Measurements from ENCODE around the gene ATPAF1. TPM values are rescaled to one million over a fixed set of nuclear protein-coding genes. Genes with fewer than 3 reads are reported as not detected.
"Not testable (repeated sequence)": the region's sequence is repeated elsewhere in the genome, so short reads cannot be mapped to it uniquely, and the experiment has no call there.

The ATPAF1 gene
- total RNA-seq, 1 donor from 2014 or later: 24.5 TPM

- ATAC-seq (ENCODE audit: low read depth): no peak
- CTCF ChIA-PET: no interaction called here
- H3K27me3 Mint-ChIP-seq: no peaks in the 10 kb centered on the region
- no peak overlapping the region for H3K4me3 Mint-ChIP-seq
- POLR2A ChIA-PET: interaction anchor here (0.7 kb wide), 1 partner anchor 51 kb away, joined by 7 read pairs; no protein-coding TSS in a partner anchor
- DNase-seq: no peak
- intact Hi-C loops (cut with micrococcal nuclease): no loop called here
- H3K27ac Mint-ChIP-seq: no peak overlapping the region
- no peaks in the 10 kb centered on the region for H3K4me1 Mint-ChIP-seq
- peaks cover 71% of the 10 kb centered on the region for H3K36me3 Mint-ChIP-seq (ENCODE audit: low read depth)
- H3K9me3 Mint-ChIP-seq: peaks cover 9% of the 10 kb centered on the region
- TF ChIP-seq, protein P1, sequence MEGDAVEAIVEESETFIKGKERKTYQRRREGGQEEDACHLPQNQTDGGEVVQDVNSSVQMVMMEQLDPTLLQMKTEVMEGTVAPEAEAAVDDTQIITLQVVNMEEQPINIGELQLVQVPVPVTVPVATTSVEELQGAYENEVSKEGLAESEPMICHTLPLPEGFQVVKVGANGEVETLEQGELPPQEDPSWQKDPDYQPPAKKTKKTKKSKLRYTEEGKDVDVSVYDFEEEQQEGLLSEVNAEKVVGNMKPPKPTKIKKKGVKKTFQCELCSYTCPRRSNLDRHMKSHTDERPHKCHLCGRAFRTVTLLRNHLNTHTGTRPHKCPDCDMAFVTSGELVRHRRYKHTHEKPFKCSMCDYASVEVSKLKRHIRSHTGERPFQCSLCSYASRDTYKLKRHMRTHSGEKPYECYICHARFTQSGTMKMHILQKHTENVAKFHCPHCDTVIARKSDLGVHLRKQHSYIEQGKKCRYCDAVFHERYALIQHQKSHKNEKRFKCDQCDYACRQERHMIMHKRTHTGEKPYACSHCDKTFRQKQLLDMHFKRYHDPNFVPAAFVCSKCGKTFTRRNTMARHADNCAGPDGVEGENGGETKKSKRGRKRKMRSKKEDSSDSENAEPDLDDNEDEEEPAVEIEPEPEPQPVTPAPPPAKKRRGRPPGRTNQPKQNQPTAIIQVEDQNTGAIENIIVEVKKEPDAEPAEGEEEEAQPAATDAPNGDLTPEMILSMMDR (IDR thresholded peaks at IDR 0.05): no peak
Observed at GRCh38 chr1:46652321-46653100, 15.7 kb downstream of the ATPAF1 start.

DNA sequence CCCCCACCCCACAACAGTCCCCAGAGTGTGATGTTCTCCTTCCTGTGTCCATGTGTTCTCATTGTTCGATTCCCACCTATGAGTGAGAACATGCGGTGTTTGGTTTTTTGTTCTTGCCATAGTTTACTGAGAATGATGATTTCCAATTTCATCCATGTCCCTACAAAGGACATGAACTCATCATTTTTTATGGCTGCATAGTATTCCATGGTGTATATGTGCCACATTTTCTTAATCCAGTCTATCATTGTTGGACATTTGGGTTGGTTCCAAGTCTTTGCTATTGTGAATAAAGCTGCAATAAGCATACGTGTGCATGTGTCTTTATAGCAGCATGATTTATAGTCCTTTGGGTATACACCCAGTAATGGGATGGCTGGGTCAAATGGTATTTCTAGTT, 17.0 kb downstream of the ATPAF1 start:
- H3K9me3 Mint-ChIP-seq; ATAC-seq (ENCODE audit: low read depth); POLR2A ChIA-PET; H3K27ac Mint-ChIP-seq; DNase-seq; CTCF ChIA-PET; H3K4me3 Mint-ChIP-seq; H3K4me1 Mint-ChIP-seq; intact Hi-C loops (cut with micrococcal nuclease); H3K27me3 Mint-ChIP-seq: not testable (repeated sequence)
- H3K36me3 Mint-ChIP-seq (ENCODE audit: low read depth): peaks cover 70% of the 10 kb centered on the region

- TF ChIP-seq, protein P1 (IDR thresholded peaks at IDR 0.05): no peak
- H3K4me3 Mint-ChIP-seq: no peak overlapping the region
- no peaks in the 10 kb centered on the region for H3K27me3 Mint-ChIP-seq
- no peak overlapping the region for H3K27ac Mint-ChIP-seq
- no peak for DNase-seq
- ATAC-seq (ENCODE audit: low read depth): no peak
- H3K4me1 Mint-ChIP-seq: no peaks in the 10 kb centered on the region
- peaks cover 9% of the 10 kb centered on the region for H3K9me3 Mint-ChIP-seq
- intact Hi-C loops (cut with micrococcal nuclease): no loop called here
- H3K36me3 Mint-ChIP-seq (ENCODE audit: low read depth): peaks cover 63% of the 10 kb centered on the region
- CTCF ChIA-PET: no interaction called here
- POLR2A ChIA-PET: no interaction called here
Observed at GRCh38 chr1:46650491-46650890, 17.7 kb downstream of the ATPAF1 start.

- Mint-ChIP-seq H3K4me1 (no peaks in the 10 kb centered on the region), H3K36me3 (ENCODE audit: low read depth) (peaks cover 57% of the 10 kb centered on the region), H3K27me3 (no peaks in the 10 kb centered on the region), H3K4me3 (no peak overlapping the region), H3K9me3 (peaks cover 7% of the 10 kb centered on the region), H3K27ac (no peak overlapping the region)
- CTCF ChIA-PET: no interaction called here
- TF ChIP-seq, protein P1 (IDR thresholded peaks at IDR 0.05): no peak
- intact Hi-C loops (cut with micrococcal nuclease): no loop called here
- DNase-seq (no peak), ATAC-seq (ENCODE audit: low read depth) (no peak)
- POLR2A ChIA-PET: no interaction called here
Observed at GRCh38 chr1:46649764-46650163, 18.4 kb downstream of the ATPAF1 start.

- ChIA-PET CTCF (no interaction called here), POLR2A (no interaction called here)
- DNase-seq: no peak
- peaks cover 5% of the 10 kb centered on the region for H3K9me3 Mint-ChIP-seq
- H3K4me1 Mint-ChIP-seq: no peaks in the 10 kb centered on the region
- no peak overlapping the region for H3K27ac Mint-ChIP-seq
- no peak for ATAC-seq (ENCODE audit: low read depth)
- no peaks in the 10 kb centered on the region for H3K27me3 Mint-ChIP-seq
- H3K36me3 Mint-ChIP-seq (ENCODE audit: low read depth): peaks cover 48% of the 10 kb centered on the region
- H3K4me3 Mint-ChIP-seq: no peak overlapping the region
- TF ChIP-seq, protein P1 (IDR thresholded peaks at IDR 0.05): no peak
- intact Hi-C loops (cut with micrococcal nuclease): no loop called here
Observed at GRCh38 chr1:46647611-46648010, 20.6 kb downstream of the ATPAF1 start.

All from activated B cell treated with CpG ODN at 0.5 μM for 24 hours (primary cell).